Panc1 (cell line): ENCODE data around the gene GRIK4. TPM values are rescaled to one million over a fixed set of nuclear protein-coding genes. Genes with fewer than 3 reads are reported as not detected.

ENCODE experiments used
- ATAC-seq: fragments of 200-7000 bp; cut with Tn5 transposase; 2 replicates; pipeline ENCODE4 v1.9.1; 2020; ENCODE audit warnings: mild to moderate bottlenecking, moderate library complexity
- BruUV-seq: library from RNA; stranded (reverse); fragments of 400-500 nt; replicated peaks from 2 replicates; lab custom pipeline; 2021; lab: Mats Ljungman, UMichigan
- CTCF ChIA-PET: fragments of 300-600 bp; sonication (Branson Sonifier 250); formaldehyde crosslinking; loops from one replicate; lab custom pipeline; 2022; ENCODE audit warnings: antibody characterized with exemption; lab: Charles Lee
- POLR2A ChIA-PET: fragments of 300-600 bp; sonication (Branson Sonifier 250); formaldehyde crosslinking; loops from one replicate; lab custom pipeline; 2022; ENCODE audit warnings: antibody characterized with exemption; lab: Charles Lee
- DNase-seq: peaks from one replicate; pipeline ENCODE4 v3.0.0-alpha.2; 2010; ENCODE audit warnings: low read depth, low spot score
- H3K27ac ChIP-seq: 2 replicates; pipeline ENCODE4 v1.5.1; 2011; ENCODE audit warnings: mild to moderate bottlenecking, low read length, inconsistent platforms
- H3K27me3 ChIP-seq: fragments of 200-500 bp; sonication (Bioruptor generic); 2 replicates; pipeline ENCODE4 v1.6.0; 2014; ENCODE audit warnings: low read length, inconsistent platforms; ENCODE audit not compliant: control insufficient read depth, insufficient read depth
- H3K36me3 ChIP-seq: fragments of 200-500 bp; sonication (Bioruptor generic); 2 replicates; pipeline ENCODE4 v1.5.1; 2014; ENCODE audit warnings: inconsistent platforms, mild to moderate bottlenecking, low read length, moderate library complexity; ENCODE audit not compliant: control insufficient read depth, insufficient read depth
- H3K4me1 ChIP-seq: 2 replicates; pipeline ENCODE4 v1.5.1; 2011; ENCODE audit warnings: inconsistent platforms, mild to moderate bottlenecking, low read length, moderate library complexity; ENCODE audit not compliant: control insufficient read depth, insufficient read depth
- H3K4me3 ChIP-seq, 2 experiments: 2 replicates each; pipeline ENCODE4 v1.5.1; 2011 to 2012; ENCODE audit warnings: low read depth in 2 of 2, low read length in 2 of 2, mild to moderate bottlenecking in 2 of 2, inconsistent platforms in 1 of 2, moderate library complexity in 1 of 2
- H3K9me3 ChIP-seq: fragments of 200-500 bp; sonication (Bioruptor generic); 2 replicates; pipeline ENCODE4 v1.5.1; 2014; ENCODE audit warnings: low read depth, mild to moderate bottlenecking, inconsistent platforms, low read length, moderate library complexity; ENCODE audit not compliant: control insufficient read depth, insufficient read depth
- POLR2AphosphoS5 ChIP-seq: IDR thresholded peaks from 2 replicates; pipeline ENCODE4 v1.6.1; 2012; ENCODE audit warnings: mild to moderate bottlenecking, low read depth, low read length, moderate library complexity
- SIN3A ChIP-seq: IDR thresholded peaks from 2 replicates; pipeline ENCODE4 v1.6.1; 2012; ENCODE audit warnings: low read depth, mild to moderate bottlenecking, low read length, moderate library complexity, borderline replicate concordance; ENCODE audit not compliant: insufficient read depth
- TCF7L2 ChIP-seq: IDR thresholded peaks from 2 replicates; pipeline ENCODE4 v1.6.1; 2011; ENCODE audit warnings: mild to moderate bottlenecking, low read depth, low read length, inconsistent platforms
- in situ Hi-C: cut with HindIII; loops from 2 replicates; pipeline ENCODE4 v1.10.0; 2016; ENCODE audit warnings: low sequenced_read_pairs, low pct_unique_long_range_greater_than_20kb
- intact Hi-C: fragments of 100-400 bp; cut with micrococcal nuclease; formaldehyde crosslinking; loops from one replicate; pipeline ENCODE4 v1.10.0; 2022; ENCODE audit not compliant: unreplicated experiment
- total RNA-seq: library from RNA; stranded (reverse); gene quantifications from one replicate; pipeline ENCODE4 v1.2.1, GENCODE V29; 2021; ENCODE audit not compliant: unreplicated experiment
- TF ChIP-seq, protein P1 (sequence below): fragments of 450-650 bp; IDR thresholded peaks from 2 replicates; pipeline ENCODE4 v1.5.1; 2017; ENCODE audit warnings: mild to moderate bottlenecking
- TF ChIP-seq, protein P2 (sequence below), 2 experiments: IDR thresholded peaks; 2 replicates each; pipeline ENCODE4 v1.6.1; 2011 to 2012; ENCODE audit warnings: low read depth in 2 of 2, control low read depth in 1 of 2, low read length in 1 of 2, mild to moderate bottlenecking in 1 of 2, moderate library complexity in 1 of 2; ENCODE audit not compliant: insufficient read depth in 1 of 2

Gene GRIK4
- total RNA-seq, 1 experiment from 2014 or later: 0.62 TPM

DNA sequence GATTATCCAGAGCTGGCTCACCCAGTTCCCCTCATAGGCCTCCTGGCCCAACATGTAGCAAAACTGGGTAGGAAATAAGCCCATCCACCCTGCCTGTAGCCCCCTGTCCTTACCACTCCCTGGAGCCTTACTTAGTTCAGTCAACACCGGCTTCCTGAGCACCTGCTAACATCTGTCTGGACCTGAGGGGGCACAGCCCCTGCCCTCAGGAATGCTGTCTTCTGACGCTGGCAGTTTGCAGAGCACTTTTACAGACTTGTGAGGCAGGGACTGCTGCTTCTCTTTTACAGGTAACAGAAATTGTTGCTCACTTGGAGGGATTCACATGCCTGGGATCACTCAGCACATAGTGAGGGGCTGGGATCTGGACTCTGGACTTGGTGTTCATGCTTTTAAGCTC is 360.4 kb downstream of the GRIK4 start:
- Histone ChIP-seq H3K36me3 (no peaks in the 10 kb centered on the region), H3K9me3 (no peaks in the 10 kb centered on the region), H3K4me3 (no peak overlapping the region), H3K4me1 (no peaks in the 10 kb centered on the region), H3K27ac (no peak overlapping the region), H3K27me3 (peaks cover 13% of the 10 kb centered on the region; the same call in 1 of the 2 replicates)
- POLR2A ChIA-PET: no interaction called here
- ATAC-seq: no peak
- no peak for DNase-seq
- intact Hi-C loops: no loop called here
- TF ChIP-seq SIN3A (no peak), TCF7L2 (no peak), POLR2AphosphoS5 (no peak)
- TF ChIP-seq, protein P1, sequence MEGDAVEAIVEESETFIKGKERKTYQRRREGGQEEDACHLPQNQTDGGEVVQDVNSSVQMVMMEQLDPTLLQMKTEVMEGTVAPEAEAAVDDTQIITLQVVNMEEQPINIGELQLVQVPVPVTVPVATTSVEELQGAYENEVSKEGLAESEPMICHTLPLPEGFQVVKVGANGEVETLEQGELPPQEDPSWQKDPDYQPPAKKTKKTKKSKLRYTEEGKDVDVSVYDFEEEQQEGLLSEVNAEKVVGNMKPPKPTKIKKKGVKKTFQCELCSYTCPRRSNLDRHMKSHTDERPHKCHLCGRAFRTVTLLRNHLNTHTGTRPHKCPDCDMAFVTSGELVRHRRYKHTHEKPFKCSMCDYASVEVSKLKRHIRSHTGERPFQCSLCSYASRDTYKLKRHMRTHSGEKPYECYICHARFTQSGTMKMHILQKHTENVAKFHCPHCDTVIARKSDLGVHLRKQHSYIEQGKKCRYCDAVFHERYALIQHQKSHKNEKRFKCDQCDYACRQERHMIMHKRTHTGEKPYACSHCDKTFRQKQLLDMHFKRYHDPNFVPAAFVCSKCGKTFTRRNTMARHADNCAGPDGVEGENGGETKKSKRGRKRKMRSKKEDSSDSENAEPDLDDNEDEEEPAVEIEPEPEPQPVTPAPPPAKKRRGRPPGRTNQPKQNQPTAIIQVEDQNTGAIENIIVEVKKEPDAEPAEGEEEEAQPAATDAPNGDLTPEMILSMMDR: no peak
- TF ChIP-seq, protein P2, sequence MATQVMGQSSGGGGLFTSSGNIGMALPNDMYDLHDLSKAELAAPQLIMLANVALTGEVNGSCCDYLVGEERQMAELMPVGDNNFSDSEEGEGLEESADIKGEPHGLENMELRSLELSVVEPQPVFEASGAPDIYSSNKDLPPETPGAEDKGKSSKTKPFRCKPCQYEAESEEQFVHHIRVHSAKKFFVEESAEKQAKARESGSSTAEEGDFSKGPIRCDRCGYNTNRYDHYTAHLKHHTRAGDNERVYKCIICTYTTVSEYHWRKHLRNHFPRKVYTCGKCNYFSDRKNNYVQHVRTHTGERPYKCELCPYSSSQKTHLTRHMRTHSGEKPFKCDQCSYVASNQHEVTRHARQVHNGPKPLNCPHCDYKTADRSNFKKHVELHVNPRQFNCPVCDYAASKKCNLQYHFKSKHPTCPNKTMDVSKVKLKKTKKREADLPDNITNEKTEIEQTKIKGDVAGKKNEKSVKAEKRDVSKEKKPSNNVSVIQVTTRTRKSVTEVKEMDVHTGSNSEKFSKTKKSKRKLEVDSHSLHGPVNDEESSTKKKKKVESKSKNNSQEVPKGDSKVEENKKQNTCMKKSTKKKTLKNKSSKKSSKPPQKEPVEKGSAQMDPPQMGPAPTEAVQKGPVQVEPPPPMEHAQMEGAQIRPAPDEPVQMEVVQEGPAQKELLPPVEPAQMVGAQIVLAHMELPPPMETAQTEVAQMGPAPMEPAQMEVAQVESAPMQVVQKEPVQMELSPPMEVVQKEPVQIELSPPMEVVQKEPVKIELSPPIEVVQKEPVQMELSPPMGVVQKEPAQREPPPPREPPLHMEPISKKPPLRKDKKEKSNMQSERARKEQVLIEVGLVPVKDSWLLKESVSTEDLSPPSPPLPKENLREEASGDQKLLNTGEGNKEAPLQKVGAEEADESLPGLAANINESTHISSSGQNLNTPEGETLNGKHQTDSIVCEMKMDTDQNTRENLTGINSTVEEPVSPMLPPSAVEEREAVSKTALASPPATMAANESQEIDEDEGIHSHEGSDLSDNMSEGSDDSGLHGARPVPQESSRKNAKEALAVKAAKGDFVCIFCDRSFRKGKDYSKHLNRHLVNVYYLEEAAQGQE (IDR thresholded peaks at IDR 0.05; ENCODE audit: insufficient read depth in 1 of 2, low read depth in 2 of 2, low read length in 1 of 2): no peak
- CTCF ChIA-PET: no interaction called here
- in situ Hi-C loops: no loop called here
- BruUV-seq: no TSS peak

DNA sequence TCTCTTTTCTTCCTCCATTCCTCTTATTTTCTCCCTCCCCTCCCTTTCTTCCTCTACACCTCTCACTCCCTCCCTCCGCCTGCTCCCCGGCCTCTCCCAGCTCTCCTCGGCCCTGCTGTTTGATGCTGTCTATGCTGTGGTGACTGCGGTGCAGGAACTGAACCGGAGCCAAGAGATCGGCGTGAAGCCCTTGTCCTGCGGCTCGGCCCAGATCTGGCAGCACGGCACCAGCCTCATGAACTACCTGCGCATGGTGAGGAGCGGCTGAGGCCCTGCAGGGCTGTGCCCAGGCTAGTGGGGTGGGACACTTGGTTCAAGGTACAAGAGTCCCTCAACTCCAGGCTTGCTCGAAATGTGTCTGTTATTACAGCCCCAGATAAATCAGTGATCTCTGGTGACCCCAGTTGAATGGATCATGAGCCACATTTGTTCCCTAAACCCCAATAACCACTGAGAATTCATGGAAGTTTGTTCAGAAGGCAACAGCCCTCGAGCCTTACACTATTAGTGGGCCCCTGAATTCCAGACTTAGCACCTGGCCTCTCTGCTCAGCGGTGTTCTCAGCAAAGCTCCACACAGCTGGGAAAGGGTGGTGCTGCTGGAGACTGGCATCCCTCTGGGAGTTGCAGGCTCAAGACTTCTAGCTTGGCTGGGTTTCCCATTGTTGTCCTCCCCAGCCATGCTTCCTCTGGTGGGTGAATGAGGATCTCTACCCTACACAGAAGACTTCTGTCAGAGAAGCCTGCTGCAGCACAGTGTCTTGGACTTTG is 362.6 kb downstream of the GRIK4 start:
- Histone ChIP-seq H3K4me3 (no peak overlapping the region), H3K27ac (no peak overlapping the region), H3K36me3 (no peaks in the 10 kb centered on the region), H3K9me3 (no peaks in the 10 kb centered on the region), H3K27me3 (peaks cover 13% of the 10 kb centered on the region; the same call in 1 of the 2 replicates), H3K4me1 (no peaks in the 10 kb centered on the region)
- no TSS peak for BruUV-seq
- POLR2A ChIA-PET: no interaction called here
- in situ Hi-C loops (no loop called here), intact Hi-C loops (no loop called here)
- CTCF ChIA-PET: interaction anchor here (1.2 kb wide), 1 partner anchor 40 kb away, joined by 5 read pairs; no protein-coding TSS in a partner anchor
- TF ChIP-seq SIN3A: no peak
- TF ChIP-seq, protein P2 (IDR thresholded peaks at IDR 0.05; ENCODE audit: insufficient read depth in 1 of 2, low read depth in 2 of 2, low read length in 1 of 2): no peak
- no peak for TF ChIP-seq TCF7L2
- TF ChIP-seq, protein P1: no peak
- DNase-seq: no peak
- ATAC-seq: no peak
